Lung microvascular endothelial cell (primary cell): ENCODE measurements around the gene GRK5. TPM values are rescaled to one million over a fixed set of nuclear protein-coding genes. Genes with fewer than 3 reads are reported as not detected.
"Not testable (repeated sequence)": the region's sequence is repeated elsewhere in the genome, so short reads cannot be mapped to it uniquely, and the experiment has no call there.

Experiments used
- DNase-seq, 2 donors: peaks; one replicate each; pipeline versions ENCODE4 v3.0.0 to v3.0.0-alpha.2; 2010; ENCODE audit warnings: low read depth in 2 of 2
- total RNA-seq: library from RNA; depleted of rRNA; stranded (reverse); fragments of >200 nt; gene quantifications from 2 replicates; pipeline ENCODE4 v1.2.1, GENCODE V29; 2014

The GRK5 gene
- total RNA-seq, 1 donor from 2014 or later = 33.7 TPM

GRCh38 chr10:119431773-119432135, 224.4 kb downstream of the GRK5 start:
- DNase-seq = no peak

DNA sequence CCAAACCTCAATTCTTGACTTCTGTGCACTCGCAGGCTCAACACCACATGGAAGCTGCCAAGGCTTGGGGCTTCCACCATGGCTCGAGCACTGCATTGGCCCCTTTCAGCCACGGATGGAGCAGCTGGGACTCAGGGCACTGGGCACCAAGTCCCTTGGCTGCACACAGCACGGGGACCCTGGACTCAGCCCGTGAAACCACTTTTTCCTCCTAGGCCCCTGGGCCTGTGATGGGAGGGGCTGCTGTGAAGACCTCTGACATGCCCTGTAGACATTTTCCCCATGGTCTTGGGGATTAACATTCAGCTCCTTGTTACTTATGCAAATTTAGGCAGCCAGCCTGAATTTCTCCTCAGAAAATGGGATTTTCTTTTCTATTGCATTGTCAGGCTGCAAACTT, 227.6 kb downstream of the GRK5 start:
- not testable (repeated sequence) for DNase-seq

DNA sequence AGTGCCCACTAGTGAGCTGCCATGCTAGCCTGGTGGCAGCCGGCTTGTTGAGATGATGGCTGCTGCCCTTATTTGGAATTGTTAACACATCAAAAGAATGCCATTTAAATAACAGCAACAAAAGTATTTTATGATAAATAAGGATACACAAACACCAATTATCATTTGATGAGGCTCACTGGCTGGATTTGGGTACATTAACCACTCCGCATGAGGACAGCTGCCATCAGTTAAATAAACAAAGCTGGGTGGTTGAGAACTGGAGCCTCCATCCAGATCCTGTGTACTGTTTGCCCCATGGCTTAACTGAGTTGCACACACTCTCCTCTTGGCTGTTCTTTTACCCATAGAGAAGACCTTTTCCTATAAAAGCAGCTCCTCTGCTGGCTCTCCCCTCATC, 231.3 kb downstream of the GRK5 start:
- no peak for DNase-seq

GRCh38 chr10:119439922-119440321, 232.6 kb downstream of the GRK5 start:
- no peak for DNase-seq

GRCh38 chr10:119441151-119441821, 233.9 kb downstream of the GRK5 start:
- DNase-seq = peak; percentile 30 to 34

DNA sequence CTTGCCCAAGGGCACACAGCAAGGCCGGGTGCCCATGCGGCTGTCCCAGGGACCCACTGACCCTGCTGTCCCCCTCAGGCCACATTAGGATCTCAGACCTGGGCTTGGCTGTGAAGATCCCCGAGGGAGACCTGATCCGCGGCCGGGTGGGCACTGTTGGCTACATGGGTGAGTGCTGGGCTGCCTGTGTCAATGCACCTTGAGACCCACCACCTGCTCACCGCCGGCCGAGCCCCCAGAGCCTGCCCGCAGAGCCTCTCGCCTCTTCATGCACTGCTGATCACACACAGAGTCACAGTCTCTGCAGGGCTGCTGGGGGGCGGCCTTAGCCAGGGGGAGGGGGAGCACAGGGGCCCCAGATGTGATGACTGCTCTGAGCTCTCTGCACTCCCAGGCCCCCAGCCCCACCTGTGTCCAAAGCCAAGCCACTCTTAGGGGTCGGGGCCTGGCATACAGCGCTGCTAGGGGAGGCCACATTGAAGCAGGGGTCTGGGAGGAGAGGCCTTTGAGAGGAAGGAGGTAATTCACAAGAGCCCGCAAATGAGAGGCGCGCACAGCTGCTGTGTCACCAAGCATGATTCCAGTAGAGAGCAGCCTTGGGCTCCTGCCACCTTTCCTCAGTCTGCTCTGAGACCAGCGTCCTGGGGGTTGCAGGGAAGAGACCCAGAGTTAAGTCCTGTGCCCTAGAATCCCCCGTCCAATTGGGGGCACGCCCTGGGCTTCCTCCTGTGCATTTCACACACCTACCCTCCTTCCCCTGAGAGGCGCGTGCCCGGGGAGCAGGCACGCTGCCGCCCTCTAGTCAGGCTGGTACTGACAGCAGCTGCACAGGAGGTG, 234.8 kb downstream of the GRK5 start:
- no peak for DNase-seq

DNA sequence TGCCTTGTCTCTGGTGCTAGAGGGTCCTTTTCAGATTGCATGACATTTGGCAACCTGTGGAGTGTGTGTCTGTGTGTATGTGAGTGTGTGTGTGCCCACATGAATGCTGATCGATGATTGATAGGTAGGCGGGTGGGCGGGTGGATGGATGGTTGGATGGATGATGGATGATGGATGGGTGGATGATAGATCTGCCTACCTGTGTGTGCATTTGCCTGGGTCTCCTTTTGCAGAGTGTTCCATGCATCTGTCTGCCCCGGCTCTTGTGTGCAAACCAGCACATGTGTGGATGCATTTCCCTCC, 235.3 kb downstream of the GRK5 start:
- DNase-seq = no peak

DNA sequence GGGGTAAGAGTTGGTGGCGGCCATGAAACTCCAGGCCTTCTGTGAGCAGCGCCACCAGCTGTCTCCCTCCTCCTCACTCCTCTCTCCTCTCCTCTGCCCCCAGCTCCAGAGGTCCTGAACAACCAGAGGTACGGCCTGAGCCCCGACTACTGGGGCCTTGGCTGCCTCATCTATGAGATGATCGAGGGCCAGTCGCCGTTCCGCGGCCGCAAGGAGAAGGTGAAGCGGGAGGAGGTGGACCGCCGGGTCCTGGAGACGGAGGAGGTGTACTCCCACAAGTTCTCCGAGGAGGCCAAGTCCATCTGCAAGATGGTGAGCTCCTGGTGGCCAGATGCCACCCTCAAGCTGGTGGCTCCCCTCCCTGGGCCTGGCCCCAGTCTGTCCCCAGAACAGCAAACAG, 236.1 kb downstream of the GRK5 start:
- DNase-seq = no peak

DNA sequence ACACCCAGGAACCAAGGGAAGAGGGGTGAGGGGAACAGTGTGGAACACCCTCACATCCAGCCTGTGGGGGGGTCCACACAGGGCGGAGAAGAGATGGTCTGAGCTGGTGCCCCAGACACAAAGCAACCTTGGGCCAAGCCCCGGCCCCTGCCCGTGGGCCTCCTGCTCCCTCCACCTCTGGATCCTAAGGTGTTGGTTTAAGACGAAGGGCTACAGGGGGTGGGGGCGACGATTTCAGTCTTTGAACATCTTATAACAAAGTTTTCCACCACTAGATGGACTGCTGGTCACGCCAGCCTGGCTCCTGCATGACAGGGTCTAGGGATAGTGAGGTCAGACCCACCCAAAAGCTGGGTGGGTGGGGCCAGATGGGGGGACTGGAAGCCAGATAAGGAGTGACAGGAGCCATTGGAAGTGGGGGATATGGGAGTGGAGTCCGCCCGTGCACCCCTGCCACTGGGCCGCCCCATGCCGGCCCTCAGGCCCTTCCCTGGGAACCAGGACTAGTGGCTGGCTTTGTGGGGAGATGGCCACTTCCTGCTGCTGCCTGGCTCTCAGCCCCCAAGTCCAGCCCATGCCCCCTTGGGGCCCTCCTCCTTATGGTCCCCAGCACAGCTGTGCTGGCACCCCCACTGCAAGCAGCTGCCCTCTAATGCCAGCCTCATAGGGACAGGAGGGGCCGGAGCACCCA, 236.7 kb downstream of the GRK5 start:
- no peak for DNase-seq

DNA sequence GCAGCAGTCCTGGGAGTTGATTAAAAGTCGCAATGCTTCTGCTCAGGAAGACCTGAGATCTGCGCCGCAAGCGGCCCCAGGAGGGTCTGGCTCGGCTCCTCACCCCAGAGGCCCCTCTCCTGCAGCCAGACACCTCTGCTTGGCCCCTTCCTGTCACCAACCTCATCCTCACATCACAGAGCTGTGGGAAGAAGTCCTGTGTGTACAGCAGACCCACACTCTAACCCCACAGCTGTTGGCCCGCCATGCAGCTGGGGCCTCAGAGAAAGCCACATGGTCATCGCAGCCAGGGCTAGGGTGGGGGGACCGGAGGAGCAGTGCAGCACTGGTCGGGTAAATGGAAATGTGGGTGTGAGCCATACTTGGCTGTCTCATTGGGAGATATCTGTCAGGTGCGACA, 237.5 kb downstream of the GRK5 start:
- no peak for DNase-seq

DNA sequence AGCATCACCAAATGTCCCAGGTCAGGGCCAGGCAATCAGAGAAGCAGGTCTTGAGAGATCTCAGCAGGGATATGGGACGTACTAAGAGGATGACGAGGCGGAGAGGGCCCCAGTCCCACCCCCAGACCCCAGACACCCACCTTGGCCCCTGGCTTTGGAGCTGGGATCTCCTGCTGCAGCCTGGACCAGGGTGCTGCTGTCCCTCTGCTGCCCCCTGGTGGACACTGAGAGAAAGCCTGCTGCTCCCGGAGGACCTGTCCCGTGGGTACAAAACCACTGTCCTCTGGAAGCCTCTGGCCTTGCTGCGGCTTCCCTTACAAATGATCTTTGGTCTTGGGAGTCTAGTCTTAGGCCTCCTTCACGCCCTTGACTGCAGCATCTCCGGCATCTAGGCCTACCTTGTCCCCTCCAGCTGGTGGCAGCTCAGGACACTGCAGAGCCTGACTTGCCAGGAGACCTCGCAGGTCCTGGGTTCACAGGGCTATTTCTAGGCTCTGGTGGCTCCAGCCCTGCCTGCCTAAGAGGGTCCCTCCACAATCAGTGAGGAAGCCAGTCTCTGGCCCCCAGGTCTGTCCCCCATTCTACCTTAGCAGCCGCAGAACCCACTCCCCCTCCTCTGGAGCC, 238.1 kb downstream of the GRK5 start:
- DNase-seq = peak; percentile 80 to 87

DNA sequence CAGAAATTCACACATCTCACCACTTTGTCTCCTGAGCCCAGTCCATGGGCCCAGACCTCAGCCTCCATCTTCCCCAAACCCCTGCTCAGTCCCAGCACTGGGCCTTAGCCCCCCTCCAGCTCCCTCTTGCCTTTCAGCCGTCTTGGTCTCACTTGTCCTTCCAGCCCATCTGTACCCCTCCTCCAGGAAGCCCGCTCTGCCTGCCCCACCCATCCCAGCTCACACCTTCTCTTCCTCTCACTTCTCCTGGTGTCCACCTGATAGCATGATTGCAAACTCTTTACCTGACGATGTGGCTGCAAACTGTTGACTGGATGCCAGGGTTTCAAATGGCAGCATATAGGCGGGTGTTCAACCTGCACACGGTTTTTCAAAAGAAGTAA, 238.6 kb downstream of the GRK5 start:
- DNase-seq = no peak

GRCh38 chr10:119446441-119447277, 239.3 kb downstream of the GRK5 start:
- DNase-seq = no peak

DNA sequence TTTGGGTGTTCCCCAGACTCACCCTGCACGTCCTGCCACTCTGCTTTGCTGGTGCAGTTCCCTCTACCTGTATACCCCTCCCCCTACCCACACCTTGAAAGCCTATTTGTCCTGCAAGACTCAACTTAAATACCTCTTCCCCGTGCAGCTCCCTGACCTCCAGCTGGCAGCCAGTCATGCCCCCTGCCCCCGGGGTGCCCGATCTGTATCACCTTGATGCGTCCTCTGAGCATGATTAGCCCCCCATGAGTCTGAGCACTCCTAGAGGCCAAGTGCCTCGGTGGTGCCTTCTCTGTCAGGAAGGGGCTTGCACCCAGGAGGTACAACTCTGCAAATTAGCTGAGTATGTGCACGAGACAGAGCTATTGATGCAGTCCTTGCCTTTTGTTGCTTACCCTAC, 240.1 kb downstream of the GRK5 start:
- no peak for DNase-seq

DNA sequence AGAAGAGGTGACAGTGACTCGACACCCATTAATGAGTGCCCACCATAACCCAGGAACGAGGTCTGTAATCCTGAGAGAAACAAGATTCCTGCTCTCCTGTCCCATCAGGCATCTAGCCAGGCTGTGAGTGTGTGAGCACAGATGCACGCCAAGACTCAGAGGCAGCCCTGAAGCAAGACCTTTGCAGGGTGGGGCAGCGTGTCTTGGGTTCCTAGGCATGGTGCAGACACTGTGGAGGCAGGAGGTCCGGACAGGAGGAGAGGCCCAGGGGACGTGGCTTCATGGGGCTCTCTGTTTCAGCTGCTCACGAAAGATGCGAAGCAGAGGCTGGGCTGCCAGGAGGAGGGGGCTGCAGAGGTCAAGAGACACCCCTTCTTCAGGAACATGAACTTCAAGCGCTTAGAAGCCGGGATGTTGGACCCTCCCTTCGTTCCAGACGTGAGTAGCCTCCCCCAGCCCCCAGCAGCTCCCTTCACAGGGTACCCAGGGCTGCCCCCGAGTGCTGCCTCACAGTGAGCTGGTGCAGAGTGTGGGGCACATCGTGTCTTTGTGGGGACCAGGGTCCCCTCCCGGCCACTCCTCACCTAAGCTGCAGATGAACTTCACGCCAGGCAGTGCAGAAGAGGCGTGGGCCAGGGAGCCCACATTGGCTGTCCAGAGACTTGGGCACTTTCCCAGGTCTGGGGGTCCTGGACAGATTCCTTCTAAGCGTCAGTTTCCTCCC, 240.6 kb downstream of the GRK5 start:
- DNase-seq = no peak

DNA sequence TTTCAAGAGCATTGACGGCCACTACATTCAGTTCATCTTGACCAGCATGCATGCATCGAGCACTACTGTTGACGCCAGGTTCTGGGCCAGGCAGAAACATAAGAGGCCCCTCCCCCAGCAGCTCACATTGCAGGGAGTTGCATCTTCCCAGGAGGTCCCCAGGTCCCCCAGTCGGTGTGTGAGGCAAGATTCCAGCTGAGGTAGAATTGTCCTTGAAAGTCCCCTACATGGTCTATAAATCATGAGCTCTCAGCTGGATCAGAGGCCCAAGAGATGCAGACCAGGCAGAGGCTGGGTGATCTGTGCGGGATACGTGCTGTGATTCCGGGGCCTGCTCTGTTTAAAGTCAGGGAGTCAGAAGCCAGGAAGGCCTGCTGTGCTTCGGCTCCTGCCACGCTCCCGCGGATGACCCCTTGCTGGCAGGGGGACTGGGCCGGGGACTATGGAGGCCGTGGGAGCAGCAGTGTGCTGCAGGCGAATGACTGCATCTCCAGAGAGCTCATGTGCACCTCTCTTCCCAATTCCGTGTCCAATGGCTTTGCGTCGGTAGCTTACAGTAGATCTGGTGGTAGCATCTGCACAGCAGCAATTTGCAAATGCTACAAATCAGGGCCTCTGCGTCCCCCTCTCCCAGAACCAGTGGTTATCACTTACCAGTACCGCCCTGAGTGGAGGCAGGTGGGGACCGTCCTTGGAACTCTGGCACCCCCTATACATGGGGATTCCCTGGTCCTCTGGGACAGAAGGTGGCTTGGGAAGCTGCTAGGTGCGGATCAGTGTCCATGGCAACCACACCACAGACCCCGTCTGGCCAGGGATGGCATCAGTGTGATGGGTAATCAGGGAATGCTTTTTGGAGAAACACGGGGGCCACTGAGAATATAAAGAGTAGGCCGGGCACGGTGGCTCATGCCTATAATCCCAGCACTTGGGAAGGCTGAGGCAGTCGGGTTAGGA, 241.5 kb downstream of the GRK5 start:
- no peak for DNase-seq

DNA sequence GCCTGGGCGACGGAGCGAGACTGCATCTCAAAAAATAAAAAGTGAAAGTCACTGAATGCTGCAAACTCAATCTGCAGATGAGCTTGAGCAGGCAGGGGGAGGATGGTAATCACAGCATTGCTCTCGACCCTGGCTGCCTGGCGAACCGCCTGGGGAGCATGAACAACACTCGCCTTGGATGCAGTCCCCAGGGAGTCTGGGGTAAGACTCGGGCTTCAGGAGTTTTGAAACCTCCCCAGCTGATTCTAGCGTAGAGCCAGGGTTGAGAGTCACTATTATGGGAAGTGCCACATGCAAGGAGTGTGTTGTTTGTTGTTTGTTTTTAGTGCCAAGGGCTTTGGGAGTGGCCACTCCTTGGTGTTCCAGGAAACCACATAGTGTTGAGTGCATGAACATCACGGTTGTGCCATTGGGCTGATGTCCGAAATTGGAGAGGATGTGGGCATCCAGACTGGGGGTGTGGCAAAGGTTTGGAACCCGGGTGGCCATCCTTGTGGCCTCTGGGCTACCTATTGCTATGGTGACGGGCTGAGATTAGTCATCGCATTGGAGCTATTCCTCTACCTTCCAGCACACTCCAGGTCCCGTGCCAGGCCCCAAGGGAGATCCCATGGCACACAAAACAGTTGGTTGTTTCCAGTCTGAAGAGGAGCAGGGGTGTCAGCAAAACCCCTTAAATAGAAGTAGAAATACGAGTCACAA, 242.5 kb downstream of the GRK5 start:
- no peak for DNase-seq

DNA sequence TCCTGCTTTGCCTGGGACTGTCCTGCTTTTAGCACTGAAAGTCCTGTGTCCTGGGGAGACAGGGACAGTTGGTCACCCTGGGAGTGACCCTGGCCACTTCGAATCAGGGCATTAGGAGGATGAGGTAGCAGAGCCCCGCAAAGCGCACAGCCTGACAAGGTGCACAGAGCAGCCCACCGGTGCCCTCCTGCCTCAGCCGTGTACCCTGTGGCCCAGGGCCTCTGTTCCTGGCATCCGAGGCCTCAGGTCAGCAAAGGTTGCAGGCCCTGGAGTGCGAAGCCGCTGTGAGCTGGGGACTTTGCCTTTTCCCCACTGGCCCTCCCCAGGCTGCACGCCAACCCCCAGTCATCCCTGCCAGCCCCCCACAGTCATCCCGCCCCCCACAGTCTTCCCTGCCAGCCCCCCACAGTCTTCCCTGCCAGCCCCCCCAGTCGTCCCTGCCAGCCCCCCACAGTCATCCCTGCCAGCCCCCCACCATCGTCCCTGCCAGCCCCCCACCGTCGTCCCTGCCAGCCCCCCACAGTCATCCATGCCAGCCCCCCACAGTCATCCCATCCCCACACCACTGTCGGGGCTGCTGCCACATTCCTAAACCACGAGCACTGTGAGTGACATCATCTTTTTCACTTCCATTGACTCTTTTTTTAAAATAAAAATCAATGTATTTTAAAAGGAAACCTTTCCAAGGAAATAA, 243.4 kb downstream of the GRK5 start:
- DNase-seq = no peak
